GM19324 (cell line): ENCODE measurements around the gene DGLUCY.
"Not testable (repeated sequence)": the region's sequence is repeated elsewhere in the genome, so short reads cannot be mapped to it uniquely, and the experiment has no call there.

Experiments
- ATAC-seq: cut with Tn5 transposase; IDR thresholded peaks from one replicate; pipeline ENCODE4 v1.9.1; 2021; ENCODE audit warnings: mild to moderate bottlenecking, moderate library complexity; ENCODE audit not compliant: unreplicated experiment, low FRiP score

The DGLUCY gene

GRCh38 chr14:91113829-91114078, at the start of gene DGLUCY:
Gene DGLUCY, plus strand, starts transcription at chr14:91114073. Its CDS starts 46,222 bp downstream, at chr14:91160295.
- peak; percentile 66 for ATAC-seq

GRCh38 chr14:91065266-91065665, 48.6 kb upstream of the DGLUCY start:
- ATAC-seq: no peak

GRCh38 chr14:91067186-91067585, 46.7 kb upstream of the DGLUCY start:
- ATAC-seq: no peak

GRCh38 chr14:91068642-91069041, 45.2 kb upstream of the DGLUCY start:
- no peak for ATAC-seq

- ATAC-seq: no peak
Observed at GRCh38 chr14:91070572-91070971, 43.3 kb upstream of the DGLUCY start.

GRCh38 chr14:91075553-91075952, 38.3 kb upstream of the DGLUCY start:
- no peak for ATAC-seq

GRCh38 chr14:91078095-91078737, 35.7 kb upstream of the DGLUCY start:
- no peak for ATAC-seq

GRCh38 chr14:91080071-91080470, 33.8 kb upstream of the DGLUCY start:
- ATAC-seq: no peak

GRCh38 chr14:91082282-91082681, 31.6 kb upstream of the DGLUCY start:
- ATAC-seq: no peak

- no peak for ATAC-seq
Observed at GRCh38 chr14:91084516-91084915, 29.4 kb upstream of the DGLUCY start.

- not testable (repeated sequence) for ATAC-seq
Observed at GRCh38 chr14:91087470-91087869, 26.4 kb upstream of the DGLUCY start.

GRCh38 chr14:91088585-91089235, 25.2 kb upstream of the DGLUCY start:
- ATAC-seq: no peak

- ATAC-seq: no peak
Observed at GRCh38 chr14:91089958-91090535, 23.8 kb upstream of the DGLUCY start.

- ATAC-seq: no peak
Observed at GRCh38 chr14:91090743-91091142, 23.1 kb upstream of the DGLUCY start.

- ATAC-seq: no peak
Observed at GRCh38 chr14:91092073-91092472, 21.8 kb upstream of the DGLUCY start.

GRCh38 chr14:91093743-91094472, 20.0 kb upstream of the DGLUCY start:
- ATAC-seq: not testable (repeated sequence)

GRCh38 chr14:91094772-91095171, 19.1 kb upstream of the DGLUCY start:
- no peak for ATAC-seq

GRCh38 chr14:91095178-91095577, 18.7 kb upstream of the DGLUCY start:
- ATAC-seq: no peak

- not testable (repeated sequence) for ATAC-seq
Observed at GRCh38 chr14:91097657-91098056, 16.2 kb upstream of the DGLUCY start.

- no peak for ATAC-seq
Observed at GRCh38 chr14:91098591-91098990, 15.3 kb upstream of the DGLUCY start.

- ATAC-seq: no peak
Observed at GRCh38 chr14:91100102-91100501, 13.8 kb upstream of the DGLUCY start.

GRCh38 chr14:91103116-91103515, 10.8 kb upstream of the DGLUCY start:
- ATAC-seq: no peak
